Measurements from ENCODE around the gene CA6.
A peak's percentile ranks its signal among the peaks of the same experiment; 100 is the strongest.
"Not testable (repeated sequence)": the region's sequence is repeated elsewhere in the genome, so short reads cannot be mapped to it uniquely, and the experiment has no call there.

CA6 gene

GRCh38 chr1:8926707-8927694, 18.7 kb upstream of the CA6 start:
- DNase-seq, result no peak

- DNase-seq, result no peak
These were observed 15.6 kb upstream of the CA6 start for GRCh38 chr1:8930116-8930515.

GRCh38 chr1:8937051-8937450, 8.6 kb upstream of the CA6 start:
- DNase-seq, result not testable (repeated sequence)

GRCh38 chr1:8937701-8938100, 8.0 kb upstream of the CA6 start:
- no peak for DNase-seq

GRCh38 chr1:8938232-8938999, 7.3 kb upstream of the CA6 start:
- DNase-seq, result no peak

- no peak for DNase-seq
These were observed 6.7 kb upstream of the CA6 start for GRCh38 chr1:8939000-8939265.

- no peak for DNase-seq
These were observed 6.2 kb upstream of the CA6 start for GRCh38 chr1:8939362-8939995.

GRCh38 chr1:8941906-8942305, 3.8 kb upstream of the CA6 start:
- no peak for DNase-seq

- DNase-seq, result no peak
These were observed 1.9 kb upstream of the CA6 start for GRCh38 chr1:8943498-8944405.

- DNase-seq, result peak; percentile 23
These were observed 1.5 kb downstream of the CA6 start for GRCh38 chr1:8947127-8947691.

- no peak for DNase-seq
These were observed 4.6 kb downstream of the CA6 start for GRCh38 chr1:8950309-8950708.

GRCh38 chr1:8951231-8951630, 5.6 kb downstream of the CA6 start:
- DNase-seq, result no peak

- no peak for DNase-seq
These were observed 9.7 kb downstream of the CA6 start for GRCh38 chr1:8955406-8955805.

GRCh38 chr1:8956461-8957349, 11.0 kb downstream of the CA6 start:
- DNase-seq, result no peak

GRCh38 chr1:8962812-8963530, 17.3 kb downstream of the CA6 start:
- peak; percentile 45 for DNase-seq

GRCh38 chr1:8963963-8964362, 18.3 kb downstream of the CA6 start:
- no peak for DNase-seq

GRCh38 chr1:8965121-8965820, 19.6 kb downstream of the CA6 start:
- DNase-seq, result no peak

GRCh38 chr1:8966606-8967005, 20.9 kb downstream of the CA6 start:
- no peak for DNase-seq

GRCh38 chr1:8968902-8969301, 23.2 kb downstream of the CA6 start:
- DNase-seq, result not testable (repeated sequence)

GRCh38 chr1:8969937-8970336, 24.3 kb downstream of the CA6 start:
- no peak for DNase-seq

All from stimulated activated CD4-positive, alpha-beta T cell treated with anti-CD3 and anti-CD28 coated beads, Interleukin-4, amount 100 ng/mL, for 24 hours (primary cell).